ENCODE measurements around the gene ENTREP1. TPM values are rescaled to one million over a fixed set of nuclear protein-coding genes. Genes with fewer than 3 reads are reported as not detected.

ENTREP1 gene
- total and polyA plus RNA-seq, 2 donors (not counting 1 experiment from before 2014, with no cell fraction given), result 0.06 TPM; not detected in 1

- Histone ChIP-seq H3K9ac (ENCODE audit: insufficient read depth, low read length) (no peak overlapping the region), H3K36me3 (ENCODE audit: control insufficient read depth, insufficient read depth, low read length) (no peaks in the 10 kb centered on the region), H3K27me3 (ENCODE audit: control insufficient read depth, insufficient read depth, low read length) (no peaks in the 10 kb centered on the region), H3K27ac (ENCODE audit: insufficient read depth, low read length) (no peak overlapping the region), H3K9me3 (ENCODE audit: control insufficient read depth, insufficient read depth, low read depth, low read length) (no peaks in the 10 kb centered on the region), H3K79me2 (ENCODE audit: control insufficient read depth, insufficient read depth, low read length) (no peaks in the 10 kb centered on the region), H2AFZ (ENCODE audit: low read length) (no peak overlapping the region), H3K4me1 (ENCODE audit: control insufficient read depth, extremely low read depth, insufficient read depth, low read length) (no peaks in the 10 kb centered on the region), H3K4me2 (ENCODE audit: extremely low read depth, insufficient read depth, low read length) (no peak overlapping the region), H3K4me3 (replicated peaks in 1 of 4; ENCODE audit: control extremely low read depth in 1 of 4, insufficient read depth in 1 of 4, low read depth in 3 of 4, low read length in 4 of 4) (no peak overlapping the region), H4K20me1 (ENCODE audit: control insufficient read depth, extremely low read depth, insufficient read depth, low read length) (no peaks in the 10 kb centered on the region)
- no peak for TF ChIP-seq CTCF (conservative IDR thresholded peaks at IDR 0.05 in 1 of 2, IDR thresholded peaks at IDR 0.05 in 1 of 2; ENCODE audit: low read depth in 1 of 2, low read length in 2 of 2)
- TF ChIP-seq EZH2 (IDR thresholded peaks at IDR 0.05; ENCODE audit: low read length, missing control alignments), result no peak
- DNase-seq (ENCODE audit: low read depth in 2 of 2), result peak in 1 of 2 donors; percentile 57
Observed at GRCh38 chr9:69370430-69370829, 45.4 kb downstream of the ENTREP1 start.

- Histone ChIP-seq H3K4me3 (replicated peaks in 1 of 4; ENCODE audit: control extremely low read depth in 1 of 4, insufficient read depth in 1 of 4, low read depth in 3 of 4, low read length in 4 of 4) (no peak overlapping the region), H3K9me3 (ENCODE audit: control insufficient read depth, insufficient read depth, low read depth, low read length) (no peaks in the 10 kb centered on the region), H3K27me3 (ENCODE audit: control insufficient read depth, insufficient read depth, low read length) (no peaks in the 10 kb centered on the region), H2AFZ (ENCODE audit: low read length) (no peak overlapping the region), H3K4me2 (ENCODE audit: extremely low read depth, insufficient read depth, low read length) (no peak overlapping the region), H3K9ac (ENCODE audit: insufficient read depth, low read length) (no peak overlapping the region), H3K4me1 (ENCODE audit: control insufficient read depth, extremely low read depth, insufficient read depth, low read length) (no peaks in the 10 kb centered on the region), H3K36me3 (ENCODE audit: control insufficient read depth, insufficient read depth, low read length) (no peaks in the 10 kb centered on the region), H4K20me1 (ENCODE audit: control insufficient read depth, extremely low read depth, insufficient read depth, low read length) (no peaks in the 10 kb centered on the region), H3K79me2 (ENCODE audit: control insufficient read depth, insufficient read depth, low read length) (no peaks in the 10 kb centered on the region), H3K27ac (ENCODE audit: insufficient read depth, low read length) (no peak overlapping the region)
- DNase-seq (ENCODE audit: low read depth in 2 of 2), result peak in 1 of 2 donors; percentile 67
- TF ChIP-seq EZH2 (IDR thresholded peaks at IDR 0.05; ENCODE audit: low read length, missing control alignments), result no peak
- no peak for TF ChIP-seq CTCF (conservative IDR thresholded peaks at IDR 0.05 in 1 of 2, IDR thresholded peaks at IDR 0.05 in 1 of 2; ENCODE audit: low read depth in 1 of 2, low read length in 2 of 2)
Observed at GRCh38 chr9:69371001-69371400, 46.0 kb downstream of the ENTREP1 start.

GRCh38 chr9:69376651-69377050 lies 51.6 kb downstream of the ENTREP1 start:
- Histone ChIP-seq H3K4me2 (ENCODE audit: extremely low read depth, insufficient read depth, low read length) (peak overlapping the region; percentile 13), H3K4me1 (ENCODE audit: control insufficient read depth, extremely low read depth, insufficient read depth, low read length) (peaks cover 3% of the 10 kb centered on the region), H3K79me2 (ENCODE audit: control insufficient read depth, insufficient read depth, low read length) (no peaks in the 10 kb centered on the region), H4K20me1 (ENCODE audit: control insufficient read depth, extremely low read depth, insufficient read depth, low read length) (no peaks in the 10 kb centered on the region), H3K36me3 (ENCODE audit: control insufficient read depth, insufficient read depth, low read length) (no peaks in the 10 kb centered on the region), H3K9me3 (ENCODE audit: control insufficient read depth, insufficient read depth, low read depth, low read length) (no peaks in the 10 kb centered on the region), H3K27ac (ENCODE audit: insufficient read depth, low read length) (no peak overlapping the region), H3K27me3 (ENCODE audit: control insufficient read depth, insufficient read depth, low read length) (no peaks in the 10 kb centered on the region), H2AFZ (ENCODE audit: low read length) (peak overlapping the region; percentile 32), H3K4me3 (replicated peaks in 1 of 4; ENCODE audit: control extremely low read depth in 1 of 4, insufficient read depth in 1 of 4, low read depth in 3 of 4, low read length in 4 of 4) (no peak overlapping the region), H3K9ac (ENCODE audit: insufficient read depth, low read length) (no peak overlapping the region)
- peak; percentile 79 to 95 for DNase-seq (ENCODE audit: low read depth in 2 of 2)
- TF ChIP-seq EZH2 (IDR thresholded peaks at IDR 0.05; ENCODE audit: low read length, missing control alignments) (no peak), CTCF (conservative IDR thresholded peaks at IDR 0.05 in 1 of 2, IDR thresholded peaks at IDR 0.05 in 1 of 2; ENCODE audit: low read depth in 1 of 2, low read length in 2 of 2) (no peak)

Data from fibroblast of lung (primary cell).